UCSD-AML1 (cell line): ENCODE measurements around the gene SSR3.

Source experiments
- DNase-seq: peaks from one replicate; lab custom pipeline; 2025; ENCODE audit not compliant: unreplicated experiment; lab: John Stamatoyannopoulos, UW

SSR3 gene

DNA sequence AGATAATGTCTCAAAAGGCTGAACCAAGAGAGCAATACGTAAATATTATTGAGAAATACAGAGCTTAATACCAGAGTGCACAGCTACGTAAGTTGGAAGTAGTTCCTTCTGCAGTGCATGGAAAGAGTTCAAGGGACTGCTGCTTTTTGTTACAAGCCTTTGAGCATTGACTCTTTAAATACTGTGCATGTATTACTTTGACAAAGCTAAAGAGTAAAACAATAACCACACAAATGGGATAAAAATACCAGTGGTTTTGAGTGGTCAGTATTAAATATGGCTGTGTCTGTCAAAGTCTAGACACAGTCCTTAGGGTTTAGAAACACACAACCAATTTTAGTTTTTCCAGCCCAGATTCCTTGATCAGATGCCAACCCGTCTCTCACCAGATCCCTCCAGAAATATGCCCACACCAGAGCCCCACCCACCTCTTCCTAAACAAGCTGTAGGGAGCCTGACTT lies 62.1 kb downstream of the SSR3 start:
- DNase-seq = no peak

DNA sequence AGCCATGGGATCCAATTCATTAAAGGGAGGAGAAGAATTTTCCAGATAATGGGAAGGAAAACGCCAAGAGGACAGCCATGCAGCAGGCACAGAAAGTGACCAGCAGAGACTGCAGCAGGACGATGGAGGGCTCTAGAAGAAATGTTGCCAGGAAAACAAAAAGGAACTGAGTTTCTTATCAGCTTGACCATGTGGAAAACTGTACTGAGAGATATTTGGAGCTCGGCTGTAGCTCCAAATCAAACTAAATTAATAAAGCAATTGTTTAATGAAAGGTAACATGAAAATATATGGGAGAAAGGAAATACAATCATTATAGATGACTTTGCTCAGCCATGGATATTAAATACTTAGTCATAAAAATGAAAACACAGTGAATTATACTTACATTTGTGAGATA lies 63.7 kb downstream of the SSR3 start:
- no peak for DNase-seq
